GM21825 (cell line): ENCODE data around the gene DNAJC6.
A peak's percentile ranks its signal among the peaks of the same experiment; 100 is the strongest.
"Not testable (repeated sequence)": the region's sequence is repeated elsewhere in the genome, so short reads cannot be mapped to it uniquely, and the experiment has no call there.

Experiments used
- ATAC-seq: cut with Tn5 transposase; IDR thresholded peaks from one replicate; pipeline ENCODE4 v1.9.1; 2021; ENCODE audit warnings: mild to moderate bottlenecking, moderate library complexity; ENCODE audit not compliant: unreplicated experiment

Gene DNAJC6

DNA sequence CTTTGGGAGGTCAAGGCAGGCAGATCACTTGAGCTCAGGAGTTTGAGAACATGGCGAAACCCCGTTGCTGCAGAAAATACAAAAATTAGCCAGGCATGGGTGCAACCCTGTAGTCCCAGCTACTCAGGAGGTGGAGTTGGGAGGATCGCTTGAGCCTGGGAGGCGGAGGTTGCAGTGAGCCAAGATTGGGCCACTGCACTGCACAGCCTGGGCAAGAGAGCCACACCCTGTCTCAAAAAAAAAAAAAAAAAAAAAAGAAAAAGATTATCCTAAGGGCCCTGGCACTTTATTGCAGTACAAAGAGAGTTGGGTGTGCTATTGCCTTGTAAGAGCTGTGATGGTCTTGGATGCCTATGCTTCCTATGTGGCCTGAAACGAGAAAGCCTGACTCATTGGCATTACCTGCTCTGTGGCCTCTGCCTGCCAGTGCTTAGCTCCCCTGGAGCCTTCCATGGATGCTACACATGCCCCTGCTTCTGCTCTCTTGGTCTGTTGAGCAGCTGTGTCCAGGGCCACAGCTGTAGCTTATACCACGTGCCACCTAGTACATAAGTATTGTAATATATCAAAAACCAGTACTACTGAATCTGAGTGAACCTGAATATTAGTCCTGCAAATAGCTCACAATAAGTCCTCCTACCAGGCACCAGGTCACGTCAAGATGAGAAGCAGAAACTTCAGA, 45.8 kb downstream of the DNAJC6 start:
- no peak for ATAC-seq

DNA sequence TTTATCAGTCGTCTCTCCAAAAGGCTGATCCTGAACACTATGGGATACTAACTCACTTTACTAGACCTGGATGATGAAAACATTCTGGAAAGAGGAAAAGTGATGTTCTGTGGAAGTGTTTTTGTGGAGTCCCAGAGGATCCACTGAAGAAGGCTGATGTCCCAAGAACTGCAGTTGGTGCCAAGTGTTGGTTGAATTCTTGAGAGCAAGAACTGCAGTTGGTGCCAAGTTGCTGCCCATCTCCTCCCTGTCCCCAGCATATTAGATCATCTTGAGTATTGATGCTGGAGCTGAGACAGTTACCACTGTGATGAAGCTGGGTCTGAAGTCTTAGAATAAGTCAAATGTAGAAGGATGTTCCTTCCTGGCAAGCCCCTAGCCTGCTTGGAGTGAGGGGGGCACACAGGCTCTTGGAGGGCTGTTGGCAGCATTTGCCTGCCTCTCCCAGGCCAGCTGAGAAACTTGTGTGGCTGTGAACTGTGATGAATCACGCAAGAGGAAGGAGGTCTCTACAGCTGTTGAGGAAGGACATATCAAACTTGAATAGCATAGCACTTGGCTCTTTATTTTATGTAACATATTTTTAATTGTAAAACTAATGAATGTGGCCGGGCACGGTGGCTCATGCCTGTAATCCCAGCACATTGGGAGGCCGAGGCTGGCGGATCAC, 48.1 kb downstream of the DNAJC6 start:
- ATAC-seq = no peak

DNA sequence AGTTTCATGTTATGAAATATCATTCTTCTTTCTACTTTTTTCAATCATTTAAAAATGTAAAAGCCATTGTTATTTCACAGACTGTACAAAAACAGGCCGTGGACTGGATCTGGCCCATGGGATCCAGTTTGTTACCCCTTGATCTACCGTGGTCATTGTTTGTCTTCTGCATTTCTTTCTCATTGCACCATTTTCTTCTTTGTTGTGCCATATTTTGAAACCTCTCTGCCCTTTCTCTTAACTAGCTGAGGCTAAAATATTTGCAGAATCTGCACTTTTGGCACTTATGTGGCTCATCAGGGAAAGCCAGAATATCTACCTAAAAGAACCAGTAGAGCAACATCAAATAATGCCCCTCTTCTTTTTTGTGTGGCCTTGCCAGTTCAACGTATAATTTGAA, 50.5 kb downstream of the DNAJC6 start:
- ATAC-seq = no peak

DNA sequence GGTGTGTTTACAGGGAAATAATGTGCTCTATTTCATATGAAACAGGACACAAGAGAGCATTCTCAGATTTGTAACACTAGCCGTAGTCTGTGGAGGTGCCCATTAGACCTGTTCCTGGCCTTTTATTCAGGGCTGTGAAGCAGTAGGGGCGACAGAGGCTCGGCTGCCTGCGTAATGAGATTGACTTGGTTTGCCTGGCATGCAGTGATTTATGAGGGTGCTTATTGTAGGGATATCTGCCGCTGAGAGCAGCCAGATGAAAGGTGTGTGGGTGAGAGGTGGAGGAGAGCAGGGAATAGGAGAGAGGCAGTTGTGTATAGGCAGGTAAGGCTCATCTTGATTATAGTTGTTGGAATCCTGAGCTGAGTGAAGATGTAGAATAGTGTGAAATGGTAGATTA, 51.3 kb downstream of the DNAJC6 start:
- ATAC-seq = no peak

DNA sequence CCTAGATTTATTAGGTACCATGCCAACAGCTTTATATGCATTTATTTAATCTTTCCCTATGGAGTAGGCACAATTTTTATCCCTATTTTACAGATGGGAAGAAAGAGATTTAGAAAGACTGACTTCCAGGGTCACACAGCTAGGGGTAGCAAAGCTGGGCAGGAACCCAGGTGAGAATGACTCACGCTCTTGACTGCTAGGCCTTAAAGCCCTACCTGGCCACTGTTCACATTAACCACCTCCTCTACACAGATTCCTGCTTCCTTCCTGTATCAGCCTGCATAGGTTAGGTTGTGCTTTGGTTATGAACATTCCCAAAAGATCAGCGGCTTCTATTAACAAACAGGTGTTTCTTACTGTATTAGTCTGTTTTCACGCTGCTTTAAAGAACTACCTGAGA, 53.2 kb downstream of the DNAJC6 start:
- no peak for ATAC-seq

DNA sequence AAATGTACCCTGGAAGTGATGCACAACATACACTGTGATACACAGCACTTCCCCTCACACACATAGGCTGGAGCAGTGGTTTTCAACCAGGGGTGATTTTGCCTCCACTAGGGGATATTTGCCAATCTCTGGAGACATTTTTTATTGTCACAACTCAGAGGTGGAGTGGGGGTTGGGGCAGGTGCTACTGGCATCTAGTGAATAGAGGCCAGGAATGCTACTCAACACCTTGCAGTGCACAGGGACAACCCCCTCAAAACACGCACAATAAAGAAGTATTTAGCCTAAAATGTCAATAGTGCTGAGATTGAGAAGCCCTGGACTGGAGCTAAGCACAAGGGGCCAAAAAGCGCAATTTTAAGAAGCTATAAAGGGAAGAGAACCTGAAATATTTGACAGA, 54.1 kb downstream of the DNAJC6 start:
- no peak for ATAC-seq

DNA sequence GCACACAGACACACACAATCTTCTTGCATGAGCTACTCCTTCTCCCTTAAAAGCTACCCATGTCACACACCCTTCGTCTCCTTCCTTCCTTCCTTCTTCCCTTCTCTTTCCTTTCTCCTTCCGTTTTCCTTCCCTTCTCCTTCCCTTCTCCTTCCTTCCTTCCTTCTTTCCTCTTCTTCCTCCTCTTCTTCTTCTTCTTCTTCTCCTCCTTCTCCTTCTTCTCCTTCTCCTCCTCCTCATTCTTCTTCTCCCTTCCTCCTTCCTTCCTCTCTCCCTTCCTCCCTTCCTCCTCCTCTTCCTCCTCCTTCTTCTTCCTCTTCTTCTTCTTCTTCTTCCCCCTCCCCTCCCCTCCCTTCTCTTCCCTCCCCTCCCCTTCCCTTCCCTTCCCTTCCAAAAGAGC, 59.1 kb downstream of the DNAJC6 start:
- no peak for ATAC-seq

DNA sequence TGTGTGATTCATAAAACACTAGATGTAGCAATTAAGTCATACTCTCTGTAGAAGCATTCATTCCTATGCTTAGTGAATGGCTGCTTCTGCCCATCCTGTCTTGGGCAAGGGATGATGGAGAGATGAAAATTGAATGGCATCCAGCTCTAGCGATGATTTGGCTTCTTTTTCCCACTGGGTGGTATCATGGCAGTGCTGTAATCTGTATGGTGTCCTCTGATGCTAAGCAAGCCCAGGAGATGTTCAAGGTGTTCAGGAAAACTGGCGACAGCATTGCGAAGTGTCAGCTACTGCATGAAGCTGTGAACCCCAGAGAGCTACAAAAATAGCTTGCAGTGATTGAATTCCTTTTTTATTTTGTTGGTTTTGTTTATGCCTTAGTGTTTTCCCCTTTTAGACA, 62.2 kb downstream of the DNAJC6 start:
- ATAC-seq = no peak

DNA sequence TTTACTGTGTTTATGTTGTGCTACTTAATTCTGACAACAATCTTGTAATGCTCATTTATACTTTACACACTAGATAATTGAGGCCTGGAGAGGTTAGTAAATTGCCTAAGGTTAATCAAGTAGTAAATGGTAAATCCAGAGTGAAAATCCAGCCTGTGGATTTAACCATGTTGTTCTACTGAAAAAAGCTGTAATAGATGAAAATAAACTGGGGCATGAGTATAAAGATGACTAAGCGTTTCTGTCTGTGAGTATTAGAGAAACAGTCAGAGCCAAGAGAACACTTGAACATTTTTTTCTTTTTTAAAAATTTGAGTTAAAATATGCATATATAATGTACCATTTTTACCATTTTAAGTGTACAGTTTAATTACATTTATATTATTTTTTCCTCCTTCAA, 63.2 kb downstream of the DNAJC6 start:
- ATAC-seq = no peak

DNA sequence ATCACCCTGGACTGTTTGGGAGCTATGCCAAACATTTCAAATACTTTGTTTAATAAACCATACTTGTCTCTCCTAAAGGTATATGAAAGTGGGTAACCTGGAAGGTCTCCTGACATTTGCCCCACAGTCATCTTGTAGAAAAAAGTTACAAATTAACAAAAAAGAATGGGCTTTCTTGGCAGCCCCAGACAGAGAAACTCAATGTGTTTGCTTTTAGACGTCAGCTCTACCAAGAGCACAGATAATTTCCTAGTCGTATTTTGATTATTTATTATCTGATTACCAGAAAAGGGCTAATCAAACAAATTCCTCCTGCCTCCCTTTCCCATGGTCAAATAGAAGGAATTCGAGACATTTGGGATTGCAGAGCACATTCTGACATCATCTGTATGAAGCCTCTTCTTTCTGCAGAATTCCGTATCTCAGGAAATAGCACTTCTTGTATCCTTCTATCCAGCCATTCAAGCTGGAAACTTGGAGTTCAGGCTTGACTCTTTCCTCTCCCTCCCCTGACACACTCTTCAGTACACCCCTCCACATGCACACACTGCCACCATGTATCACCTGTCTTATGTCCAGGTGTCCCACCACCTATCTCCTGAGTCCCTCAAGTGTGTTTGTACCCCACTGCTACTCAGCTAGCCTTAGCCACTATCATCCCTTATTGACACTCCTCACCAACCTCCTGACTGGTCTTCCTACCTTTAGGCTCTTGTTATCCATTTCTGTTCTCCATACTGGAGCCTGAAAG, 68.3 kb downstream of the DNAJC6 start:
- ATAC-seq = no peak

DNA sequence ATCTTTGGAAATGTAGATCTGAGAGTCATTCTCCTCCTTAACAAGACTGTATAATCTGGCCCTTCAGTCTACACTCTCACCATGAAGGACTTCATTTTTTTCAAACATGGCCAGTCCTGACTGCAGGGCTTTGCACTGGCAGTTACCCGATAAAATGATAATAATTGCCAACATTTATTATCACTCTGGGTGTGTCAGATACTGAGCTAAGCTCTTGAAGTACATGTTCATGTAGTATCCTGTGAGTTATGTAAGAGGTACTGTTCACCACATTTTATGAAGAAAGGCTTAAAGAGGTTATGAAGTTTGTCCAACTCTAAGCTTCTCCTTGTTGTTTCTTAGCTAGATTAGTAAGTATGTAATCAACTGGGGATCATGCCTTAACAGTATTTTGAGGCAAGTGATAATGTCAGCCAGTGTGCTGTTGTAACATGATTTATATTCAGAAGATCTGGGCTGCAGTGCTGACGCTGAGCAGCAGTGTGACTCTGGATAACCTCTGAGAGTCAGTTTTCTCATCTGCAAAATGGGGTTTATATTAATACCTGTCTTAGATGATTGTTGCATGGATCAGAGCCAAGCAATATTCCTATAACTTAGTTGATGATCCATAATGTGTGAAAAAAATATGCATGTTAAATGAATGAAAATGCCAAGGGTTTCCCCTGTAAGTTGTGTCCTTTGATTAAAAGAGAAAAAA, 69.1 kb downstream of the DNAJC6 start:
- ATAC-seq = no peak

DNA sequence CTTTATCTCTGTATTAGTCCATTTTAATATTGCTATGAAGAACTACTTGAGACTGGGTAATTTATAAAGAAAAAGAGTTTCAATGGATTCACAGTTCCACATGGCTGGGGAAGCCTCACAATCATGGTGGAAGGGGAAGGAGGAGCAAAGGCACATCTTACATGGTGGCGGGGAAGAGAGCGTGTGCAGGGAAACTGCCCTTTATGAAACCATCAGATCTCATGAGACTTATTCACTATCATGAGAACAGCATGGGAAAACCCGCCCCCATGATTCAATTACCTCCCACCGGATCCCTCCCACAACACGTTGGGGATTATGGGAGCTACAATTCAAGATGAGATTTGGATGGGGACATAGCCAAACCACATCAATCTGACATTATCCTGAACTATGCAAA, 75.1 kb downstream of the DNAJC6 start:
- ATAC-seq = not testable (repeated sequence)

DNA sequence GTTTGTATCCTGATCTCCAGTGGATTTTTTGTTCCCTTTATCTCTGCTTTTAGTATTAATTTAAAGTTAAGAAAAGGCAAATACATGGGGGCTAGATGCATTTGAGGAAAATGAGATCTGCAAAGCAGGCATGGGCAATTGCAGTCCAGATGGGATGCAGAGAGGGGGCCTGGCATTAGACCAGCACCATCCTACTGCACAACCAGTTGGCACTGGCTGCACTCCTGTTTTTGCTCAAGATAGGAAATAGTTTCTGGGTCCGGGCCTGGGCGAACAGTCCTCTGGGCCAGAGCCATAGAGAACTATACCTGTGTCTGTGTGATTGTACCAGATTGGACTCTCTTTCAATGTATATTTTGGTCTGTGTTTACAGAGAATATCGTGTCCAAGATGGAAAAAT, 77.1 kb downstream of the DNAJC6 start:
- no peak for ATAC-seq

DNA sequence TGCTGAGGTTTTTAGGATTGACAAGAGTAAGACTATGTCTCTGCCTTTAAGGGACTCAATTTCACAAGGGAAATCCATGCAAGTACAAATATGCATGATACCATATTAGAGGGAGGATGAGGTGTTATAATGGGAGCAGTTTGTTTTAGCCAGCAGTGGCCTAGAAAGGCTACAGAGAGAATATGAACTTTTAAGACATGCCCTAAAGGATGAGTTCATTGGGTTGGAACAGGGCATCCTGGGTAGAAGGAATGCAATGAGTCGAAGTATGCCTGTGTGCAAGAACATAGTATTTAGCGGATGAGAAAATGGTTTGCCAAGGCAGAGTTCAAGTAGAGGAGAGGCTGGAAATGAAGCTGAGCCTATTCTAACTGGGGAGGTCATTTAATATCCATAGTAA, 78.5 kb downstream of the DNAJC6 start:
- ATAC-seq = no peak

DNA sequence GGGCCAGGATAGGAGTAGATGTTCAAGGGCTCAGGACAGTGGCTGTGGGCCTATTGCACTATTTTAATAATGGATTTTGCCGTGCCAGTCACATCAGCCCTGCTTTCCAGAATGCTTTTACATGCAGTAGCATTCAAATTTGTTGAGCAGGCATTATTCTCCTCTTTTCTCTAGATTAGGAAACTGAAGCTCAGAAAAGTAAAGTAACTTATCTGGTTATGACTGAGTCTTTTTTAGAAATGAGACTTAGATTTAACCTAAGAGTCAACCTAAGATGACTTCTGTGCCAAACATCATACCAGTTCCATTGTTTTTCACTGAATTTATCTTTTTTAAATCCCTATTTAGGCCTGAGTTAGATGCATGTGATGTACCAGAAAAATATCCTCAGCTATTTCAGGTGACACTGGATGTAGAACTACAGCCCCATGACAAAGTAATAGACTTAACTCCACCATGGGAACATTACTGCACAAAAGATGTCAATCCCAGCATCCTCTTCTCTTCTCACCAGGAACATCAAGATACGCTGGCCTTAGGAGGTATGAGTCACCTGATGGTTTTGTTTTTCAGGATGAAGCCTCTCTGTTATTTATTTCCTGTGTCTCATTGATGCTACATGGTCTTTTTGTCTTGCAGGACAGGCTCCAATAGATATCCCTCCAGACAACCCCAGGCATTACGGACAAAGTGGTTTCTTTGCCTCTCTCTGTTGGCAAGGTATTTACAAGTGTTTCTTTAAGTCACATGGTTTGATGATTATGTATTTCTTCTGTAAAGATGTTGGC, 79.8 kb downstream of the DNAJC6 start:
- ATAC-seq = no peak

DNA sequence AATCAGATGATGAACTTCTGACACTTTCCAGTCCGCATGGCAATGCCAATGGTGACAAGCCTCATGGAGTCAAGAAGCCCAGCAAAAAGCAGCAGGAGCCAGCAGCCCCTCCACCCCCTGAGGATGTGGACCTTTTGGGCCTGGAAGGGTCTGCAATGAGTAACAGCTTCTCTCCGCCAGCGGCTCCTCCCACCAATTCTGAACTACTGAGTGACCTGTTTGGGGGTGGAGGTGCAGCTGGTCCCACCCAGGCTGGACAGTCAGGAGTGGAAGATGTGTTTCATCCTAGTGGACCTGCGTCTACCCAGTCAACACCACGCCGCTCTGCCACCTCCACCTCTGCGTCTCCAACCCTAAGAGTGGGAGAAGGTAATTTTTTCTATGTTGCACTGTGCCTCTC, 83.2 kb downstream of the DNAJC6 start:
- ATAC-seq = no peak

DNA sequence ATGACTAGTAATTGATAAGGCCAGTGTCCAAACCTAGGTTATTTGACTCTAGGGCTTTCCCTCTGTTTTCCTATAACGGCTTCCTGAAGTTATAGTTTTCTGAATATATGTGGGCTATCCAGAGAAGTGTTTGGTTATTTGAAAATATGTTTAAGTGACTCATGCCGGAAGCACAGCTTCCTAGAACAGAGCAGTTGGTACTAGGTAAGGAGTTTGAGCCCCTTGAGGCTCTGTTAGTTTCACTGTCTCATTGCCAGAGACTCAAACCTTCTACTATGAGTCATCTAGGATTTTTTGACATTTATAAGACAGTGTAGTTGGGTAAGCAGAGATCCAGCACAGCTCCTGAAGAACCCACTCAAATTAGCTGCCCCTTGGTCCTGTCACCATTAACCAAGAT, 84.0 kb downstream of the DNAJC6 start:
- peak; percentile 97 for ATAC-seq

DNA sequence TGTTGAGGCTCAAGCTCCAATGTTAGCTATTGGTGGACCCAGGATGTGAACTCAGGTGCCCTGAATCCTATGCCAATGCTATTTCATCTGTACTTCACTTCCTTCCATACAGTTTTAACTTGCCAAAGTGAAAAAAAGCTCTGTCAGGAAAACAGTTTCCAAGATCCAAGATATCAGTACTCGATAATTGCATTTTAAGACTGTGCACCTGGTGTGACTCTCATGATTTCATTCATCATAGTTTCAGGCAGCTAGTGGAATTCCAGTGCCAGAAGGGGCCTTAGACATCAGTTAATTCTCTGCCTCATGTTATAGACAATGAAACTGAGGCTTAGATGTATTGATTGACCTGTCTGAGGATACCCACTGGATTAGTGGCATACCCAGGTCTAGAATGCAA, 84.6 kb downstream of the DNAJC6 start:
- no peak for ATAC-seq

DNA sequence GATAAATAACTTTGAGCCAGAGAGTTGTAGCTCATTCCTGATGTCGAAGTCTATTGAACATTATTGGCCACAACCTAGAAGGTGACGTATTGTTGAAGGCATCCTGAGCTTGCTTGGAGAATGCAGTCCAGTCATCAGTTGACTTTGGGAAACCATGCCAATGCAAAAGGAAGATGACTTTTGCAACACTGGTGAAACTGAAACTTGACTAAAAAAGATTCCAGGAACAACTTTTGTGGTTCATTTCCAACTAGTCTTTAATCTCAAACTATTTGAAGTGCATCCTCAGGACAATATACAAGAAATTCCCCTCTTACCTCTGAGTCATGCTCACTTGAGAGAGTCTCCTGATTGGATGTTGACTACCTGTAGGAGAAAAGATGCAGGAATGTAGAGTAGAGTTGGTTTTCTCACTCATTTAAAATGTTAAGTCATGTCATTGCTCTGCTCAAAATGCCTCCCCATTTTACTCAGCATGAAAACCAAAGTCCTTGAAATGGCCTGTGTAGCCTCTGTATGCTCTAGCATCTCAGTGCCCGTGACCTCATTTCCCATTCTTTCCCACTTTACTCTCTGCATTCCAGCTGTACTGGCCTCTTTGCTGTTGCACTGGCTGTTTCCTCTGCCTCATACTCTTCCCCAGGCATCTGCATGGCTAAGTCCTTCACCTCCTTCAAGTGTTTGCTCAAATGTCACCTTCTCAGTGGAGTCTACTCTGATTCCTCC, 86.7 kb downstream of the DNAJC6 start:
- ATAC-seq = no peak

DNA sequence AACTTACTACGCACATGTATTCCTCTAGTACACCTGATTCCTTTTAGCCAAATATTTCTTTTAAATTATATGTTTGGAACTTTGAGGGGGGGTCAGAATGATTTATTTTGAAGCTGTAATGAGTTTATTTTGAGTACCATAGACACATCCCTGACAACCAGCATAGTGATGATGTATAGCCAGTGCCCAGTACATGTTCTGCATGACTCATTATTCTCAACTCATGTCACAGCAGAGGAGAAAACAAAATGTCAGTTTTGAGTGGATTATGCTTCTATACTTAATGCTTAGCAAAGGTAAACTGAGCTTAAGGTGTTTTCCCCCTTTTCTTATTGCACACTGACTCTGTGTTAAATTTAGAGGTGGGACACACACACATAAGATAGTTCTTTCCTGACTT, 88.7 kb downstream of the DNAJC6 start:
- ATAC-seq = no peak
